Loucy (cell line): ENCODE measurements around the gene SSBP3.

Source experiments
- H2AFZ ChIP-seq: fragments of 200-600 bp; sonication (generic); 2 replicates; pipeline ENCODE4 v1.6.0; 2016; ENCODE audit warnings: antibody characterized with exemption, mild to moderate bottlenecking, low read length, moderate library complexity
- H3F3A ChIP-seq: fragments of 200-600 bp; 2 replicates; pipeline ENCODE4 v1.6.0; 2016; ENCODE audit warnings: antibody characterized with exemption, low read depth, mild to moderate bottlenecking
- H3K27me3 ChIP-seq: fragments of 200-600 bp; sonication (generic); 2 replicates; pipeline ENCODE4 v1.6.1; 2014; ENCODE audit warnings: low read length, mild to moderate bottlenecking; ENCODE audit not compliant: insufficient read depth, poor library complexity, severe bottlenecking
- H3K36me3 ChIP-seq: fragments of 200-600 bp; sonication (generic); 2 replicates; pipeline ENCODE4 v1.6.1; 2016; ENCODE audit warnings: low read length; ENCODE audit not compliant: insufficient read depth
- H3K4me1 ChIP-seq: fragments of 200-600 bp; sonication (generic); 2 replicates; pipeline ENCODE4 v1.5.1; 2014; ENCODE audit warnings: low read length, mild to moderate bottlenecking; ENCODE audit not compliant: insufficient read depth, poor library complexity, severe bottlenecking
- H3K4me2 ChIP-seq: fragments of 200-600 bp; sonication (generic); 2 replicates; pipeline ENCODE4 v1.6.0; 2014; ENCODE audit warnings: antibody characterized with exemption, low read length, low read depth, mild to moderate bottlenecking; ENCODE audit not compliant: poor library complexity, severe bottlenecking
- H3K4me3 ChIP-seq: fragments of 200-600 bp; sonication (generic); 2 replicates; pipeline ENCODE4 v1.5.1; 2014; ENCODE audit warnings: low read length, mild to moderate bottlenecking, mixed read lengths; ENCODE audit not compliant: poor library complexity, severe bottlenecking
- H3K79me2 ChIP-seq: fragments of 200-600 bp; sonication (generic); 2 replicates; pipeline ENCODE4 v1.6.1; 2014; ENCODE audit warnings: low read length; ENCODE audit not compliant: insufficient read depth
- H3K9ac ChIP-seq: fragments of 200-600 bp; sonication (generic); 2 replicates; pipeline ENCODE4 v1.6.0; 2014; ENCODE audit warnings: mild to moderate bottlenecking, low read depth, low read length, moderate library complexity; ENCODE audit not compliant: poor library complexity, severe bottlenecking
- H3K9me2 ChIP-seq: fragments of 200-600 bp; sonication (generic); replicated peaks from 2 replicates; pipeline ENCODE4 v1.6.1; 2016; ENCODE audit warnings: low read depth, low read length, mixed read lengths
- H3K9me3 ChIP-seq: fragments of 200-600 bp; sonication (generic); 2 replicates; pipeline ENCODE4 v1.6.1; 2014; ENCODE audit warnings: mild to moderate bottlenecking, antibody characterized with exemption, low read length, low read depth; ENCODE audit not compliant: insufficient read depth
- H4K20me1 ChIP-seq: fragments of 200-600 bp; sonication (generic); 2 replicates; pipeline ENCODE4 v1.6.0; 2014; ENCODE audit warnings: antibody characterized with exemption, low read length, mild to moderate bottlenecking; ENCODE audit not compliant: insufficient read depth, poor library complexity, severe bottlenecking
- CTCF ChIP-seq: fragments of 200-600 bp; sonication (generic); conservative IDR thresholded peaks from 2 replicates; pipeline ENCODE4 v1.5.1; 2014; ENCODE audit warnings: mild to moderate bottlenecking, antibody characterized with exemption, low read length
- EZH2phosphoT487 ChIP-seq: fragments of 200-600 bp; IDR thresholded peaks from 2 replicates; pipeline ENCODE4 v1.6.1; 2018; ENCODE audit warnings: antibody characterized with exemption, mild to moderate bottlenecking, moderate library complexity, borderline replicate concordance

SSBP3 gene

DNA sequence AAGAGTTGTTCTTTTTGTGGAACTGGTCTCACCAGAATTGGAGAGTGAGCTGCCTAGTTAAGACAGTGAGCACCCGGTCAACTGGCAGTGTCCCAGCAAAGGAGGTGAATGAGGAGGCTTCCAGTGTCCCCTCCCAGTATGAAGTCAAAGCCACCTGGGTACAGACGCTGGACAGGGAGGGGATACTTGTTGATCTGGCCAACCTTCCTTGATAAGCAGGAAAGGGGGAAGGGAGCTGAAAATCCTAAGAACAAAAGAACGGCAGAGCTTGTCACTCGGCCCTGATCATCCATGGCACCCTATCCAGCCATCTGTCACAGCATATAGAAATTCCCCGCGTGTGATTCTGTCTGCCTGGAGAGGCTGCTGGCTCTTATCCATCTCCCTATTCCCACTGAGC, 91.5 kb downstream of the SSBP3 start:
- Histone ChIP-seq H4K20me1 (peaks cover 20% of the 10 kb centered on the region), H3K79me2 (peaks cover 58% of the 10 kb centered on the region), H3K9me3 (no peaks in the 10 kb centered on the region), H3K4me1 (peaks cover 5% of the 10 kb centered on the region), H3K27me3 (no peaks in the 10 kb centered on the region), H3K9ac (no peak overlapping the region), H3K9me2 (no peaks in the 10 kb centered on the region), H2AFZ (no peak overlapping the region), H3K36me3 (no peaks in the 10 kb centered on the region; the same call in 1 of the 2 replicates), H3K4me3 (no peak overlapping the region), H3K4me2 (no peak overlapping the region), H3F3A (no peaks in the 10 kb centered on the region)
- TF ChIP-seq CTCF (no peak), EZH2phosphoT487 (no peak)

GRCh38 chr1:54312796-54313316, 93.3 kb downstream of the SSBP3 start:
- Histone ChIP-seq H2AFZ (no peak overlapping the region), H3K9ac (no peak overlapping the region), H3K4me1 (peaks cover 5% of the 10 kb centered on the region), H3K27me3 (no peaks in the 10 kb centered on the region), H3K4me2 (no peak overlapping the region), H3K9me2 (no peaks in the 10 kb centered on the region), H3K9me3 (no peaks in the 10 kb centered on the region), H3K79me2 (peaks cover 56% of the 10 kb centered on the region), H3K36me3 (no peaks in the 10 kb centered on the region), H3F3A (no peaks in the 10 kb centered on the region), H4K20me1 (peaks cover 20% of the 10 kb centered on the region), H3K4me3 (no peak overlapping the region)
- TF ChIP-seq EZH2phosphoT487: no peak
- TF ChIP-seq CTCF: no peak

DNA sequence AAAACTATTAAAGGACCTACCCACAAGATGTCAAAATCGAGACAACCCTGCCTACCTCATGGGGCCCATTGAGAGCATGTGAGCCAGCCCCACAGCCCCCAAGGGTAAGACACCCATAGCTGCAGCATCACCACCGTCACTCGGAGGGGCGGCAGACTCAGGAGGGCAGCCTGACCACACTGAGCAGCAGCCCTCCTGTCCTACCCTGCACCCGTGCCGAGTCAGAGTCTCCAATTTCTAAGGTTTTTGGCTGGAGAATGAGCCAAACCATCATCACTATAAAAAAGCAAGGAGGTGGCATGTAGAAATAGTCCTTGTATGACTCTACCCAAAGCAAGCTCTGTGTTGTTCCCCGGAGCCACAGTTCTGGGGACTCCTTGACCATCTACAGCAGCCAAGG, 94.7 kb downstream of the SSBP3 start:
- H2AFZ ChIP-seq: no peak overlapping the region
- H3K4me2 ChIP-seq: no peak overlapping the region
- TF ChIP-seq EZH2phosphoT487: no peak
- TF ChIP-seq CTCF: no peak
- peaks cover 20% of the 10 kb centered on the region for H4K20me1 ChIP-seq
- no peaks in the 10 kb centered on the region for H3K36me3 ChIP-seq
- H3K9me3 ChIP-seq: no peaks in the 10 kb centered on the region
- H3K27me3 ChIP-seq: no peaks in the 10 kb centered on the region
- no peaks in the 10 kb centered on the region for H3F3A ChIP-seq
- no peak overlapping the region for H3K4me3 ChIP-seq
- no peak overlapping the region for H3K9ac ChIP-seq
- H3K9me2 ChIP-seq: no peaks in the 10 kb centered on the region
- peaks cover 63% of the 10 kb centered on the region for H3K79me2 ChIP-seq
- peaks cover 5% of the 10 kb centered on the region for H3K4me1 ChIP-seq
